GM13977 (cell line): ENCODE data around the gene TNIP3.
A peak's percentile ranks its signal among the peaks of the same experiment; 100 is the strongest.

Experiments used
- DNase-seq: peaks from one replicate; pipeline ENCODE4 v3.0.0; 2012; ENCODE audit warnings: low spot score
- CTCF ChIP-seq: IDR thresholded peaks from 2 replicates; pipeline ENCODE4 v1.5.1; 2012; ENCODE audit warnings: mild to moderate bottlenecking, control low read depth; ENCODE audit not compliant: insufficient read depth; ENCODE audit errors: extremely low read depth, missing control alignments
- in situ Hi-C: fragments of 300-500 bp; cut with MboI; formaldehyde crosslinking; loops from one replicate; pipeline ENCODE4 v1.12.0; 2022; ENCODE audit warnings: low sequenced_read_pairs, low pct_unique_long_range_greater_than_20kb, mixed read lengths, inconsistent platforms; ENCODE audit not compliant: unreplicated experiment

TNIP3 gene

GRCh38 chr4:121198251-121198650 is 34.1 kb upstream of the TNIP3 start:
- no peak for DNase-seq
- TF ChIP-seq CTCF = no peak
- in situ Hi-C loops = loop anchor here (10.0 kb wide), 1 partner anchor 57 kb away; no protein-coding TSS in a partner anchor

GRCh38 chr4:121195649-121196048 is 31.5 kb upstream of the TNIP3 start:
- DNase-seq = no peak
- in situ Hi-C loops = loop anchor here (10.0 kb wide), 1 partner anchor 59 kb away; no protein-coding TSS in a partner anchor
- no peak for TF ChIP-seq CTCF

GRCh38 chr4:121192480-121192879 is 28.4 kb upstream of the TNIP3 start:
- DNase-seq = peak; percentile 12
- in situ Hi-C loops = loop anchor here (10.0 kb wide), 1 partner anchor 62 kb away; no protein-coding TSS in a partner anchor
- peak; percentile 71 for TF ChIP-seq CTCF

- DNase-seq = no peak
- in situ Hi-C loops = loop anchor here (10.0 kb wide), 1 partner anchor 63 kb away; no protein-coding TSS in a partner anchor
- no peak for TF ChIP-seq CTCF
Observed at GRCh38 chr4:121192013-121192412, 27.9 kb upstream of the TNIP3 start.

GRCh38 chr4:121191361-121191760 is 27.2 kb upstream of the TNIP3 start:
- TF ChIP-seq CTCF = no peak
- no peak for DNase-seq
- in situ Hi-C loops = loop anchor here (10.0 kb wide), 1 partner anchor 63 kb away; no protein-coding TSS in a partner anchor

- no peak for TF ChIP-seq CTCF
- in situ Hi-C loops = loop anchor here (10.0 kb wide), 1 partner anchor 64 kb away; no protein-coding TSS in a partner anchor
- no peak for DNase-seq
Observed at GRCh38 chr4:121190389-121190788, 26.3 kb upstream of the TNIP3 start.
